Liver (tissue), 9 donors: ENCODE data around the gene ATF7IP. TPM values are rescaled to one million over a fixed set of nuclear protein-coding genes. Genes with fewer than 3 reads are reported as not detected.
A peak's percentile ranks its signal among the peaks of the same experiment; 100 is the strongest.

ENCODE experiments used
- DNase-seq: peaks from one replicate; pipeline ENCODE4 v3.0.0-alpha.2; 2017; ENCODE audit warnings: low spot score
- H3K27ac ChIP-seq, 2 donors: one replicate each; pipeline ENCODE4 v1.7.0; 2013; ENCODE audit warnings: inconsistent platforms in 2 of 2, low read length in 2 of 2, control low read depth in 1 of 2, low read depth in 1 of 2, mild to moderate bottlenecking in 1 of 2
- H3K27me3 ChIP-seq, 4 donors: one replicate each; pipeline versions ENCODE4 v1.6.1 to v1.7.0; 2013; ENCODE audit warnings: low read length in 3 of 4, inconsistent platforms in 1 of 4, mild to moderate bottlenecking in 1 of 4, moderate library complexity in 1 of 4; ENCODE audit not compliant: control insufficient read depth in 4 of 4, insufficient read depth in 4 of 4
- H3K36me3 ChIP-seq, 4 donors: one replicate each; pipeline versions ENCODE4 v1.6.1 to v1.7.0; 2013; ENCODE audit warnings: low read length in 3 of 4, mild to moderate bottlenecking in 3 of 4, low read depth in 1 of 4, moderate library complexity in 1 of 4; ENCODE audit not compliant: control insufficient read depth in 4 of 4, insufficient read depth in 3 of 4
- H3K4me1 ChIP-seq, 4 donors: one replicate each; pipeline versions ENCODE4 v1.6.1 to v1.7.0; 2013; ENCODE audit warnings: low read length in 3 of 4, mild to moderate bottlenecking in 3 of 4, moderate library complexity in 1 of 4; ENCODE audit not compliant: control insufficient read depth in 4 of 4, insufficient read depth in 4 of 4
- H3K4me3 ChIP-seq, 3 donors: one replicate each; pipeline versions ENCODE4 v1.6.1 to v1.7.0; 2013; ENCODE audit warnings: low read length in 3 of 3, control low read depth in 1 of 3, low read depth in 1 of 3, mild to moderate bottlenecking in 1 of 3
- H3K9ac ChIP-seq, 2 donors: one replicate each; pipeline ENCODE4 v1.7.0; 2013; ENCODE audit warnings: low read length in 2 of 2, mild to moderate bottlenecking in 2 of 2, moderate library complexity in 2 of 2, control low read depth in 1 of 2, low read depth in 1 of 2
- H3K9me3 ChIP-seq, 4 donors: one replicate each; pipeline versions ENCODE4 v1.6.1 to v1.7.0; 2013; ENCODE audit warnings: low read length in 3 of 4; ENCODE audit not compliant: control insufficient read depth in 4 of 4
- ATF3 ChIP-seq: IDR thresholded peaks from 2 replicates; pipeline ENCODE4 v1.6.1; 2016; ENCODE audit warnings: antibody characterized with exemption
- CTCF ChIP-seq: fragments of 150-350 bp; IDR thresholded peaks from 2 replicates; pipeline ENCODE4 v1.5.1; 2017; ENCODE audit warnings: improper control_type of control experiment, low read depth, low read length; ENCODE audit not compliant: missing input control
- EGR1 ChIP-seq, 2 donors: IDR thresholded peaks; 2 replicates each; pipeline ENCODE4 v1.6.1; 2016 to 2018; ENCODE audit warnings: antibody characterized with exemption in 2 of 2, low read depth in 2 of 2
- FOXA1 ChIP-seq: IDR thresholded peaks from 2 replicates; pipeline ENCODE4 v1.6.1; 2016; ENCODE audit warnings: antibody characterized with exemption
- FOXA2 ChIP-seq: IDR thresholded peaks from 2 replicates; pipeline ENCODE4 v1.6.1; 2016; ENCODE audit warnings: antibody characterized with exemption
- GABPA ChIP-seq, 2 donors: IDR thresholded peaks in 1 of 2; conservative IDR thresholded peaks in 1 of 2; 2 replicates each; pipeline ENCODE4 v1.6.1; 2016; ENCODE audit warnings: antibody characterized with exemption in 2 of 2, mild to moderate bottlenecking in 1 of 2, moderate library complexity in 1 of 2
- HNF4A ChIP-seq, 2 donors: conservative IDR thresholded peaks; 2 replicates each; pipeline ENCODE4 v1.6.1; 2016; ENCODE audit warnings: antibody characterized with exemption in 2 of 2, mild to moderate bottlenecking in 2 of 2
- HNF4G ChIP-seq: IDR thresholded peaks from 2 replicates; pipeline ENCODE4 v1.6.1; 2016; ENCODE audit warnings: antibody characterized with exemption
- JUND ChIP-seq, 2 donors: IDR thresholded peaks; 2 replicates each; pipeline ENCODE4 v1.6.1; 2016; ENCODE audit warnings: antibody characterized with exemption in 2 of 2
- NR2F2 ChIP-seq: IDR thresholded peaks from 2 replicates; pipeline ENCODE4 v1.6.1; 2016; ENCODE audit warnings: antibody characterized with exemption
- RAD21 ChIP-seq, 2 donors: IDR thresholded peaks; 2 replicates each; pipeline ENCODE4 v1.6.1; 2016; ENCODE audit warnings: antibody characterized with exemption in 2 of 2, mild to moderate bottlenecking in 2 of 2
- REST ChIP-seq: IDR thresholded peaks from 2 replicates; pipeline ENCODE4 v1.6.1; 2016; ENCODE audit warnings: antibody characterized with exemption, mild to moderate bottlenecking
- RXRA ChIP-seq, 2 donors: IDR thresholded peaks; 2 replicates each; pipeline ENCODE4 v1.6.1; 2017 to 2018; ENCODE audit warnings: antibody characterized with exemption in 2 of 2, mild to moderate bottlenecking in 1 of 2
- SP1 ChIP-seq: IDR thresholded peaks from 2 replicates; pipeline ENCODE4 v1.6.1; 2018; ENCODE audit warnings: antibody characterized with exemption, mild to moderate bottlenecking
- TAF1 ChIP-seq: conservative IDR thresholded peaks from 2 replicates; pipeline ENCODE4 v1.6.1; 2016; ENCODE audit warnings: antibody characterized with exemption, mild to moderate bottlenecking
- YY1 ChIP-seq: IDR thresholded peaks from 2 replicates; pipeline ENCODE4 v1.6.1; 2016; ENCODE audit warnings: antibody characterized with exemption, mild to moderate bottlenecking
- ZBTB33 ChIP-seq: IDR thresholded peaks from 2 replicates; pipeline ENCODE4 v1.6.1; 2016; ENCODE audit warnings: antibody characterized with exemption
- WGBS: extraction: QIAGEN DNeasy Blood & Tissue Kit; methylation state at CpG from one replicate; pipeline ENCODE4 v1.1.7; 2013; 5-methylcytosine and 5-hydroxymethylcytosine counted together
- polyA plus RNA-seq, 2 donors: library from polyadenylated mRNA; stranded (reverse) in 1 of 2; unstranded in 1 of 2; fragments of 200-250 nt in 1 of 2; fragments of >200 nt in 1 of 2; fragmentation: Nextera tagmentation in 1 of 2; extraction: Ambion mirVana in 1 of 2; gene quantifications; one replicate each; pipeline versions ENCODE4 v1.2.1 to v1.2.3, GENCODE V29; 2013 to 2015
- total RNA-seq, 2 donors: library from RNA; depleted of rRNA; stranded (reverse); fragments of >200 nt; gene quantifications; one replicate each; pipeline ENCODE4 v1.2.3, GENCODE V29; 2014
- TF ChIP-seq, protein P1 (sequence below): IDR thresholded peaks from 2 replicates; pipeline ENCODE4 v1.6.1; 2016; ENCODE audit warnings: antibody characterized with exemption
- donor health status: healthy.
- donor health status: healthy.
- donor health status: healthy.
- donor health status: healthy.
- donor health status: healthy.

The ATF7IP gene
- total RNA-seq (10 to 100 TPM; 20.8 to 25.6 TPM), polyA plus RNA-seq (10 to 100 TPM in 1 of 2 donors, 1 to 10 TPM in 1; 3.9 to 19.0 TPM)

DNA sequence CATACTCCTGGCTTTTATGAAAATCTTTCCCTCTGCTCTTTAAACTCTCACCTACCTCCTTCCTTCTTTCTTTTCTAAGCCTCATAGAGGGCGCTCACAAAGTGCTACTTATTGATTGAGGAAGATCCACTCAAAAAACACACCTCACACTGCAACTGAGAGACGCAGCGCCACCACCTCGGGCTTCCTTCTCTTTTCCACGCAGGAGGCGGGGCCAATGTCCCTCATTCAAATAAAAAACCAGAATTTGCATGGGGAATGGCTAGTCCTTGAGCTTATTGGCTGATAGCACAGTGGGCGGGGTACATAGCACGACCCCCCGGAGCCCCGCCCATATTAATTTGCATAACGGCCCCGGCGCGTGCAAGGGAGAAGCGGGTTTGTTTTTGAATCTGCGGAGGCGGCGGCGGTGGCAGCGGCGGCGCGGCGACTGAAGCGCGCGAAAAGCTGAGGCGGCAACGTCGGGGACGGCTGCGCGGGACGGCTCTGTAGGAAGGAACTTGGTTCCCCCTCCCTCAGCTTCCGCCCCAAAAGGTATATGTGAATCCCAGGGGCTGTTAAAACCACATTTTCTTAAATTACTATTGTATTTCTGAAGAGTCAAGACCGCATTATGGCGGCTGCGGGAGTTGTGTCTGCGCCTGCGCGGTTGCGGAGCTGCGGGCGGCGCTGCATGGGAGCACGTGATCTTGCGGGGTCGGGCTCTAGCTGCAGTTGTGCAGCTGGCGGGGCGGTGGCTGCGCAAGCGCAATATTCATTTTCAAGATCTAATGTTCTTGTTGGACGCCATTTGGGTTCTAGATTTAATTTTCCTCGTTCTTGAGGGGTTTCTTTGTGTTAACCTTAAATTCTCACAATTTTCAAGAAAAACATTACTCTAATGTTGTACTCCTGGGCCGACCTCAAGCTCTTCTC is at the start of gene ATF7IP:
TSS of gene ATF7IP (plus strand) at position 389 of the 915 bp plus-strand sequence. CDS start 58,234 bp downstream, outside the sequence.
- peak within 1 kb of the TSS; percentile 71 to 86 (median 83) for H3K4me3 ChIP-seq
- peak; percentile 9 for TF ChIP-seq ZBTB33
- TF ChIP-seq NR2F2: peak; percentile 9
- no peak for TF ChIP-seq GABPA (IDR thresholded peaks at IDR 0.05 in 1 of 2, conservative IDR thresholded peaks at IDR 0.05 in 1 of 2)
- peak; percentile 49 to 60 for TF ChIP-seq EGR1 (IDR thresholded peaks at IDR 0.05; ENCODE audit: low read depth in 2 of 2)
- TF ChIP-seq FOXA1: peak; percentile 21
- TF ChIP-seq YY1: peak; percentile 97
- peak in 1 of 2 donors; percentile 26 for TF ChIP-seq RXRA (IDR thresholded peaks at IDR 0.05)
- peak; percentile 69 for TF ChIP-seq REST
- peak; percentile 72 for TF ChIP-seq SP1
- peak in 1 of 2 donors; percentile 22 for TF ChIP-seq JUND (IDR thresholded peaks at IDR 0.05)
- TF ChIP-seq, protein P1, sequence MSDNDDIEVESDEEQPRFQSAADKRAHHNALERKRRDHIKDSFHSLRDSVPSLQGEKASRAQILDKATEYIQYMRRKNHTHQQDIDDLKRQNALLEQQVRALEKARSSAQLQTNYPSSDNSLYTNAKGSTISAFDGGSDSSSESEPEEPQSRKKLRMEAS: peak; percentile 55
- TF ChIP-seq TAF1: peak; percentile 76
- TF ChIP-seq ATF3: no peak
- TF ChIP-seq RAD21 (IDR thresholded peaks at IDR 0.05): peak; percentile 70 to 72
- TF ChIP-seq HNF4A (conservative IDR thresholded peaks at IDR 0.05): no peak
- TF ChIP-seq FOXA2: no peak
- TF ChIP-seq CTCF: no peak
- no peak for TF ChIP-seq HNF4G
- no peaks in the 10 kb centered on the region for H3K36me3 ChIP-seq
- H3K27me3 ChIP-seq: no peaks in the 10 kb centered on the region
- WGBS: under 1% methylated on average over 55 of the region's 55 CpGs
- H3K9ac ChIP-seq: peak within 1 kb of the TSS; percentile 72 to 98
- H3K9me3 ChIP-seq: no peaks in the 10 kb centered on the region
- peaks cover 0 to 4% (median 2%) of the 10 kb centered on the region in 4 donors for H3K4me1 ChIP-seq
- H3K27ac ChIP-seq: peak within 1 kb of the TSS; percentile 98
- peak; percentile 92 for DNase-seq
